NOMO-1 treated with DMSO at 0.1 percent for 48 hours (cell line): ENCODE results near the gene FKBP1A.

Source experiments
- DNase-seq: peaks from one replicate; lab custom pipeline; 2025; ENCODE audit not compliant: unreplicated experiment; lab: John Stamatoyannopoulos, UW

FKBP1A gene

GRCh38 chr20:1335961-1336698, 56.7 kb downstream of the FKBP1A start:
- no peak for DNase-seq

- DNase-seq: peak; percentile 21
Measured at GRCh38 chr20:1334761-1335160, 58.1 kb downstream of the FKBP1A start.

- DNase-seq: no peak
Measured at GRCh38 chr20:1334370-1334731, 58.5 kb downstream of the FKBP1A start.

GRCh38 chr20:1333462-1334369, 59.1 kb downstream of the FKBP1A start:
- DNase-seq: no peak

- DNase-seq: no peak
Measured at GRCh38 chr20:1332749-1333300, 60.0 kb downstream of the FKBP1A start.

GRCh38 chr20:1331801-1332453, 60.9 kb downstream of the FKBP1A start:
- DNase-seq: no peak

- no peak for DNase-seq
Measured at GRCh38 chr20:1331101-1331500, 61.8 kb downstream of the FKBP1A start.

- DNase-seq: no peak
Measured at GRCh38 chr20:1330075-1330830, 62.6 kb downstream of the FKBP1A start.

- no peak for DNase-seq
Measured at GRCh38 chr20:1328680-1329330, 64.0 kb downstream of the FKBP1A start, which contains the start of gene SDCBP2. SDCBP2 (minus strand) TSS chr20:1329139; CDS start chr20:1320416, 8,723 bp downstream.

- DNase-seq: no peak
Measured at GRCh38 chr20:1327827-1328679, 64.8 kb downstream of the FKBP1A start.

GRCh38 chr20:1327241-1327653, 65.6 kb downstream of the FKBP1A start:
- DNase-seq: no peak

- DNase-seq: no peak
Measured at GRCh38 chr20:1326031-1326930, 66.6 kb downstream of the FKBP1A start.

- DNase-seq: peak; percentile 93
Measured at GRCh38 chr20:1325173-1326030, 67.5 kb downstream of the FKBP1A start.

- DNase-seq: no peak
Measured at GRCh38 chr20:1324598-1325172, 68.2 kb downstream of the FKBP1A start.

- DNase-seq: no peak
Measured at GRCh38 chr20:1323830-1324597, 68.8 kb downstream of the FKBP1A start.

GRCh38 chr20:1323256-1323655, 69.6 kb downstream of the FKBP1A start:
- no peak for DNase-seq
